Hepatocyte (in vitro differentiated cells): ENCODE results near the gene TWIST2. TPM values are rescaled to one million over a fixed set of nuclear protein-coding genes. Genes with fewer than 3 reads are reported as not detected.

Experiments used
- DNase-seq: peaks from one replicate; pipeline ENCODE4 v3.0.0-alpha.2; 2016; ENCODE audit warnings: low spot score
- H2AFZ ChIP-seq: fragments of 200-600 bp; sonication (generic); 2 replicates; pipeline ENCODE4 v1.6.0; 2016; ENCODE audit warnings: antibody characterized with exemption, mild to moderate bottlenecking
- H3K27ac ChIP-seq: fragments of 200-600 bp; sonication (generic); 2 replicates; pipeline ENCODE4 v1.5.1; 2016; ENCODE audit warnings: mild to moderate bottlenecking
- H3K27me3 ChIP-seq: fragments of 200-600 bp; sonication (generic); 2 replicates; pipeline ENCODE4 v1.6.1; 2016
- H3K36me3 ChIP-seq: fragments of 200-600 bp; sonication (generic); replicated peaks from 2 replicates; pipeline ENCODE4 v1.5.1; 2016; ENCODE audit warnings: low read depth; ENCODE audit not compliant: insufficient read depth
- H3K4me1 ChIP-seq: fragments of 200-600 bp; sonication (generic); 2 replicates; pipeline ENCODE4 v1.5.1; 2016; ENCODE audit warnings: mild to moderate bottlenecking, moderate library complexity; ENCODE audit not compliant: insufficient read depth
- H3K4me2 ChIP-seq: fragments of 200-600 bp; sonication (generic); 2 replicates; pipeline ENCODE4 v1.6.0; 2016
- H3K4me3 ChIP-seq: fragments of 200-600 bp; sonication (generic); 2 replicates; pipeline ENCODE4 v1.5.1; 2016; ENCODE audit warnings: mild to moderate bottlenecking
- H3K79me2 ChIP-seq: fragments of 200-600 bp; sonication (generic); 2 replicates; pipeline ENCODE4 v1.6.0; 2017; ENCODE audit warnings: mild to moderate bottlenecking
- H3K9me2 ChIP-seq: fragments of 200-600 bp; sonication (generic); replicated peaks from 2 replicates; pipeline ENCODE4 v1.6.0; 2017; ENCODE audit warnings: mild to moderate bottlenecking; ENCODE audit not compliant: insufficient read depth
- H3K9me3 ChIP-seq: fragments of 200-600 bp; sonication (generic); 2 replicates; pipeline ENCODE4 v1.5.1; 2016; ENCODE audit warnings: low read depth, mild to moderate bottlenecking
- H4K20me1 ChIP-seq: fragments of 200-600 bp; sonication (generic); 2 replicates; pipeline ENCODE4 v1.6.0; 2016; ENCODE audit warnings: mild to moderate bottlenecking; ENCODE audit not compliant: insufficient read depth, poor library complexity, severe bottlenecking
- CTCF ChIP-seq: fragments of 200-600 bp; sonication (generic); IDR thresholded peaks from 2 replicates; pipeline ENCODE4 v1.5.1; 2016; ENCODE audit warnings: antibody characterized with exemption, mild to moderate bottlenecking; ENCODE audit not compliant: poor library complexity
- EZH2 ChIP-seq: fragments of 200-600 bp; sonication (generic); IDR thresholded peaks from 2 replicates; pipeline ENCODE4 v1.6.1; 2016; ENCODE audit warnings: antibody characterized with exemption, mild to moderate bottlenecking, borderline replicate concordance
- EZH2phosphoT487 ChIP-seq: fragments of 200-600 bp; sonication (generic); IDR thresholded peaks from one replicate; pipeline ENCODE4 v1.6.1; 2018; ENCODE audit warnings: antibody characterized with exemption, mild to moderate bottlenecking, low read depth, moderate library complexity; ENCODE audit not compliant: unreplicated experiment, severe bottlenecking
- WGBS: methylation state at CpG from one replicate; pipeline ENCODE4 v1.1.6; 2016; ENCODE audit warnings: low lambda C conversion rate; ENCODE audit errors: missing lambda C conversion rate; 5-methylcytosine and 5-hydroxymethylcytosine counted together
- polyA plus RNA-seq: library from polyadenylated mRNA; unstranded; fragments of >200 nt; fragmentation: Nextera tagmentation; extraction: Ambion mirVana; gene quantifications from 2 replicates; pipeline ENCODE4 v1.2.1, GENCODE V29; 2016
- total RNA-seq: library from RNA; depleted of rRNA; stranded (reverse); fragments of >200 nt; gene quantifications from 2 replicates; pipeline ENCODE4 v1.2.3, GENCODE V29; 2014

Gene TWIST2
- total and polyA plus RNA-seq, 2 experiments from 2014 or later: 13.5 to 19.7 TPM

- Histone ChIP-seq H3K4me3 (no peak overlapping the region), H3K4me1 (peaks cover 49% of the 10 kb centered on the region), H3K79me2 (peaks cover 27% of the 10 kb centered on the region)
Observed at GRCh38 chr2:238864207-238865014, 16.5 kb downstream of the TWIST2 start.

GRCh38 chr2:238865015-238865719 is 17.3 kb downstream of the TWIST2 start:
- Histone ChIP-seq H4K20me1 (no peaks in the 10 kb centered on the region), H3K27ac (peak overlapping the region; percentile 87), H2AFZ (no peak overlapping the region), H3K9me2 (no peaks in the 10 kb centered on the region), H3K4me1 (peaks cover 49% of the 10 kb centered on the region), H3K27me3 (no peaks in the 10 kb centered on the region), H3K36me3 (no peaks in the 10 kb centered on the region), H3K4me2 (peak overlapping the region; percentile 70), H3K79me2 (peaks cover 27% of the 10 kb centered on the region), H3K4me3 (no peak overlapping the region), H3K9me3 (no peaks in the 10 kb centered on the region)
- whole genome bisulfite sequencing: 78% methylated on average over 17 of the region's 17 CpGs
- TF ChIP-seq CTCF: no peak
- TF ChIP-seq EZH2phosphoT487: no peak
- TF ChIP-seq EZH2: no peak
- no peak for DNase-seq

More at GRCh38 chr2:238864207-238865014, 16.5 kb downstream of the TWIST2 start:
- H3K27me3 ChIP-seq: no peaks in the 10 kb centered on the region
- no peaks in the 10 kb centered on the region for H4K20me1 ChIP-seq
- peak; percentile 96 for DNase-seq
- H3K9me2 ChIP-seq: no peaks in the 10 kb centered on the region
- H3K27ac ChIP-seq: peak overlapping the region; percentile 89
- H3K4me2 ChIP-seq: peak overlapping the region; percentile 70
- no peaks in the 10 kb centered on the region for H3K9me3 ChIP-seq
- peak overlapping the region; percentile 41 for H2AFZ ChIP-seq
- WGBS: 23% methylated on average over 28 of the region's 29 CpGs
- no peaks in the 10 kb centered on the region for H3K36me3 ChIP-seq
- TF ChIP-seq EZH2 (no peak), CTCF (no peak), EZH2phosphoT487 (no peak)

- WGBS: 97% methylated on average over 15 of the region's 15 CpGs
- peaks cover 25% of the 10 kb centered on the region for H3K79me2 ChIP-seq
- H3K4me3 ChIP-seq: no peak overlapping the region
- no peak overlapping the region for H3K27ac ChIP-seq
- H3K9me2 ChIP-seq: no peaks in the 10 kb centered on the region
- DNase-seq: no peak
- no peak overlapping the region for H3K4me2 ChIP-seq
- TF ChIP-seq EZH2 (no peak), CTCF (no peak), EZH2phosphoT487 (no peak)
- no peaks in the 10 kb centered on the region for H3K36me3 ChIP-seq
- H4K20me1 ChIP-seq: no peaks in the 10 kb centered on the region
- no peak overlapping the region for H2AFZ ChIP-seq
- H3K27me3 ChIP-seq: no peaks in the 10 kb centered on the region
- H3K9me3 ChIP-seq: no peaks in the 10 kb centered on the region
- peaks cover 49% of the 10 kb centered on the region for H3K4me1 ChIP-seq
Observed at GRCh38 chr2:238865744-238866355, 18.0 kb downstream of the TWIST2 start.
